ENCODE measurements around the gene ACSL1. TPM values are rescaled to one million over a fixed set of nuclear protein-coding genes. Genes with fewer than 3 reads are reported as not detected.
A peak's percentile ranks its signal among the peaks of the same experiment; 100 is the strongest.

Gene ACSL1
- total and polyA plus RNA-seq, 2 experiments from 2014 or later = 121 to 168 TPM

DNA sequence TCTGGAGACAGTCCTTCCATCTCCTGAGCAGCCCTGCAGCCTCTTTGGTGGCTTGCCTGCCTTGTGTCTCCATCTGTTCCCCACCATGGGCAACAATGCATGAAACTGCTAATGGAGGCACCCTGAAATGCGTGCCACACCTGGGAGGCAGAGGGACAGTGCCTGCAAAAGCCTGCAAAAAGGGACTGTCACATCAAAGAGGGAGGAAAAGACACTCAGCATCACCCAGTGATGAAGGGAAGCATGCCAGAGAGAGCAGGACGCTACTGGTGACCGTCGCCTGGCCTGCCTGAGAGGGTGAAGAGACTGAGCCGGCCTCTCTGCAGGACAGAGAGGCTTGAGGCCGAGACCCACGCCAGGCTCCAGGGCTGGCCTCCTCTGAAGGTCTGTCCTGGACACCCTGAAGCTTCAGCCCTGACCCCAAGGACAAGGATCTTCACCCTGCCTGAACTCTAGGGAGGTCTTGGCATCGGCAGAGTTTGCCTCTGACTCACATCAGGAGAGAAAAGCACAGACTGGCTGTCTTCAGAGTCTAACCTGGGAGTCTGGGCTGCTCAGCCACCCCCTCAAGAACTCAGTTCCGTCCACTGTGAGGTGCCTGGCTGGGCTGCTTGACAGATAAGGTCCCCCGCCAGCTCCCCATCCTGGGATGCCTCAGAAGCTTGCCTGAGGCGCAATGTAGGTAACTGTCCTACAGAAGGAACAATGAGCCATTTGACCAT lies 8.1 kb downstream of the ACSL1 start:
- H3K27ac ChIP-seq = no peak overlapping the region
- no peaks in the 10 kb centered on the region for H3K9me2 ChIP-seq (replicated peaks; ENCODE audit: insufficient read depth)
- H3K27me3 ChIP-seq = no peaks in the 10 kb centered on the region
- H3K79me2 ChIP-seq = peaks cover 66% of the 10 kb centered on the region
- DNase-seq (ENCODE audit: low spot score) = no peak
- no peak overlapping the region for H3K4me2 ChIP-seq
- no peaks in the 10 kb centered on the region for H3K36me3 ChIP-seq (replicated peaks; ENCODE audit: insufficient read depth, low read depth)
- peaks cover 25% of the 10 kb centered on the region for H3K4me1 ChIP-seq (ENCODE audit: insufficient read depth)
- peaks cover 7% of the 10 kb centered on the region for H4K20me1 ChIP-seq (ENCODE audit: insufficient read depth, poor library complexity, severe bottlenecking)
- H3K4me3 ChIP-seq = no peak overlapping the region
- H3K9me3 ChIP-seq (ENCODE audit: low read depth) = no peaks in the 10 kb centered on the region
- no peak overlapping the region for H2AFZ ChIP-seq
- 80% methylated on average over 11 of the region's 11 CpGs for WGBS (ENCODE audit: low lambda C conversion rate, missing lambda C conversion rate)
- TF ChIP-seq EZH2 (IDR thresholded peaks at IDR 0.05; ENCODE audit: borderline replicate concordance) (no peak), EZH2phosphoT487 (IDR thresholded peaks at IDR 0.05; ENCODE audit: low read depth, severe bottlenecking, unreplicated experiment) (no peak), CTCF (IDR thresholded peaks at IDR 0.05; ENCODE audit: poor library complexity) (no peak)

DNA sequence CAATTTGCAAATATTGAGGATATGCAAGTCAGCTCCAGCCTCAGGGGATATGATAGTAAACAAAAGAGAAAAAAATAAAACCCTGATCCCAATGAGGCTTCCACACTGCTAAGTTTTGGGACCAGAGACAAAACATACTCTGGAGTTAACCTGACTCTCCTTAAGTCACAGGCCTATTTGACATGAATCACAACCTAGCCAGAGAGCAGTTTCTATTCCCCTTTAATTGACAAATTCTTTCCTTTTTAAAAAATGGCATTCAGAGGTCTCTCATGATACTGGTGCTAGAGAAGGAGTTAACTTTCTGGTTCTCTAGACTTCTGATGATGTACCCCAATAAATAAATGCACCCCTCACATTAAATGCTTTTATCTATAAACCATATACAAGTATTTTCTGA lies 8.8 kb downstream of the ACSL1 start:
- peaks cover 7% of the 10 kb centered on the region for H4K20me1 ChIP-seq (ENCODE audit: insufficient read depth, poor library complexity, severe bottlenecking)
- peaks cover 61% of the 10 kb centered on the region for H3K79me2 ChIP-seq
- H2AFZ ChIP-seq = no peak overlapping the region
- H3K9me3 ChIP-seq (ENCODE audit: low read depth) = no peaks in the 10 kb centered on the region
- H3K27ac ChIP-seq = no peak overlapping the region
- TF ChIP-seq EZH2phosphoT487 (IDR thresholded peaks at IDR 0.05; ENCODE audit: low read depth, severe bottlenecking, unreplicated experiment) = no peak
- TF ChIP-seq CTCF (IDR thresholded peaks at IDR 0.05; ENCODE audit: poor library complexity) = no peak
- TF ChIP-seq EZH2 (IDR thresholded peaks at IDR 0.05; ENCODE audit: borderline replicate concordance) = no peak
- H3K36me3 ChIP-seq (replicated peaks; ENCODE audit: insufficient read depth, low read depth) = no peaks in the 10 kb centered on the region
- H3K27me3 ChIP-seq = no peaks in the 10 kb centered on the region
- H3K4me3 ChIP-seq = no peak overlapping the region
- H3K4me1 ChIP-seq (ENCODE audit: insufficient read depth) = peaks cover 32% of the 10 kb centered on the region
- no peaks in the 10 kb centered on the region for H3K9me2 ChIP-seq (replicated peaks; ENCODE audit: insufficient read depth)
- DNase-seq (ENCODE audit: low spot score) = no peak
- H3K4me2 ChIP-seq = no peak overlapping the region

- Histone ChIP-seq H3K79me2 (peaks cover 58% of the 10 kb centered on the region), H4K20me1 (ENCODE audit: insufficient read depth, poor library complexity, severe bottlenecking) (no peaks in the 10 kb centered on the region), H3K9me3 (ENCODE audit: low read depth) (no peaks in the 10 kb centered on the region), H3K27me3 (no peaks in the 10 kb centered on the region), H3K9me2 (replicated peaks; ENCODE audit: insufficient read depth) (no peaks in the 10 kb centered on the region), H3K36me3 (replicated peaks; ENCODE audit: insufficient read depth, low read depth) (no peaks in the 10 kb centered on the region), H3K4me1 (ENCODE audit: insufficient read depth) (peaks cover 34% of the 10 kb centered on the region), H3K4me3 (no peak overlapping the region), H3K4me2 (peak overlapping the region; percentile 72), H3K27ac (peak overlapping the region; percentile 85), H2AFZ (no peak overlapping the region)
- WGBS (ENCODE audit: low lambda C conversion rate, missing lambda C conversion rate) = 16% methylated on average over 11 of the region's 11 CpGs
- no peak for TF ChIP-seq CTCF (IDR thresholded peaks at IDR 0.05; ENCODE audit: poor library complexity)
- TF ChIP-seq EZH2 (IDR thresholded peaks at IDR 0.05; ENCODE audit: borderline replicate concordance) = no peak
- DNase-seq (ENCODE audit: low spot score) = peak; percentile 92
Observed at GRCh38 chr4:184815046-184815877, 10.5 kb downstream of the ACSL1 start.

Data from hepatocyte (in vitro differentiated cells).